Measurements from ENCODE around the gene OCEL1.

OCEL1 gene

GRCh38 chr19:17242431-17243208, 16.6 kb downstream of the OCEL1 start:
- no peak for DNase-seq

- no peak for DNase-seq
These were observed 17.3 kb downstream of the OCEL1 start for GRCh38 chr19:17243211-17243829.

GRCh38 chr19:17243830-17244617, 18.0 kb downstream of the OCEL1 start:
- DNase-seq, result no peak

- peak; percentile 30 for DNase-seq
These were observed 18.9 kb downstream of the OCEL1 start for GRCh38 chr19:17244618-17245534.

- no peak for DNase-seq
These were observed 19.5 kb downstream of the OCEL1 start, which contains the start of gene NR2F6 for GRCh38 chr19:17245535-17245984. TSS of gene NR2F6 (minus strand) at chr19:17245919. CDS start at chr19:17245220, 699 bp downstream.

- DNase-seq, result peak; percentile 46
These were observed 20.8 kb downstream of the OCEL1 start for GRCh38 chr19:17246681-17247425.

GRCh38 chr19:17248011-17248776, 22.2 kb downstream of the OCEL1 start:
- no peak for DNase-seq

GRCh38 chr19:17249887-17250548, 24.0 kb downstream of the OCEL1 start:
- no peak for DNase-seq

- DNase-seq, result no peak
These were observed 28.6 kb downstream of the OCEL1 start for GRCh38 chr19:17254636-17255035.

GRCh38 chr19:17255150-17255621, 29.2 kb downstream of the OCEL1 start:
- DNase-seq, result no peak

GRCh38 chr19:17256130-17256529, 30.1 kb downstream of the OCEL1 start:
- DNase-seq, result no peak

GRCh38 chr19:17259118-17259780, 33.2 kb downstream of the OCEL1 start:
- no peak for DNase-seq

GRCh38 chr19:17259934-17260333, 33.9 kb downstream of the OCEL1 start:
- no peak for DNase-seq

GRCh38 chr19:17260842-17261325, 34.9 kb downstream of the OCEL1 start:
- DNase-seq, result peak; percentile 85

- DNase-seq, result no peak
These were observed 36.5 kb downstream of the OCEL1 start for GRCh38 chr19:17262557-17262956.

- no peak for DNase-seq
These were observed 38.0 kb downstream of the OCEL1 start for GRCh38 chr19:17263712-17264640.

GRCh38 chr19:17264641-17264979, 38.6 kb downstream of the OCEL1 start, which contains the start of gene USHBP1:
TSS of gene USHBP1 (minus strand) at chr19:17264745. CDS start at chr19:17264299, 446 bp downstream.
- no peak for DNase-seq

GRCh38 chr19:17266026-17266425, 40.0 kb downstream of the OCEL1 start:
- DNase-seq, result no peak

All from suppressor macrophage treated with lipopolysaccharide for 4 hours (primary cell).